ENCODE data around the gene NDST4. TPM values are rescaled to one million over a fixed set of nuclear protein-coding genes. Genes with fewer than 3 reads are reported as not detected.

The NDST4 gene
- total RNA-seq, 1 donor from 2014 or later: 5.6 TPM

- Mint-ChIP-seq H3K9me3 (ENCODE audit: unreplicated experiment) (no peaks in the 10 kb centered on the region), H3K36me3 (ENCODE audit: unreplicated experiment) (no peaks in the 10 kb centered on the region), H3K27me3 (ENCODE audit: unreplicated experiment) (peaks cover 2% of the 10 kb centered on the region), H3K4me3 (ENCODE audit: unreplicated experiment) (no peak overlapping the region), H3K27ac (ENCODE audit: unreplicated experiment) (no peak overlapping the region), H3K4me1 (ENCODE audit: low read depth, unreplicated experiment) (no peaks in the 10 kb centered on the region)
- DNase-seq: no peak
- TF ChIP-seq, protein P1, sequence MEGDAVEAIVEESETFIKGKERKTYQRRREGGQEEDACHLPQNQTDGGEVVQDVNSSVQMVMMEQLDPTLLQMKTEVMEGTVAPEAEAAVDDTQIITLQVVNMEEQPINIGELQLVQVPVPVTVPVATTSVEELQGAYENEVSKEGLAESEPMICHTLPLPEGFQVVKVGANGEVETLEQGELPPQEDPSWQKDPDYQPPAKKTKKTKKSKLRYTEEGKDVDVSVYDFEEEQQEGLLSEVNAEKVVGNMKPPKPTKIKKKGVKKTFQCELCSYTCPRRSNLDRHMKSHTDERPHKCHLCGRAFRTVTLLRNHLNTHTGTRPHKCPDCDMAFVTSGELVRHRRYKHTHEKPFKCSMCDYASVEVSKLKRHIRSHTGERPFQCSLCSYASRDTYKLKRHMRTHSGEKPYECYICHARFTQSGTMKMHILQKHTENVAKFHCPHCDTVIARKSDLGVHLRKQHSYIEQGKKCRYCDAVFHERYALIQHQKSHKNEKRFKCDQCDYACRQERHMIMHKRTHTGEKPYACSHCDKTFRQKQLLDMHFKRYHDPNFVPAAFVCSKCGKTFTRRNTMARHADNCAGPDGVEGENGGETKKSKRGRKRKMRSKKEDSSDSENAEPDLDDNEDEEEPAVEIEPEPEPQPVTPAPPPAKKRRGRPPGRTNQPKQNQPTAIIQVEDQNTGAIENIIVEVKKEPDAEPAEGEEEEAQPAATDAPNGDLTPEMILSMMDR (IDR thresholded peaks at IDR 0.05; ENCODE audit: partially characterized antibody, unreplicated experiment): no peak
Measured at GRCh38 chr4:115076691-115077090, 36.7 kb downstream of the NDST4 start.

DNA sequence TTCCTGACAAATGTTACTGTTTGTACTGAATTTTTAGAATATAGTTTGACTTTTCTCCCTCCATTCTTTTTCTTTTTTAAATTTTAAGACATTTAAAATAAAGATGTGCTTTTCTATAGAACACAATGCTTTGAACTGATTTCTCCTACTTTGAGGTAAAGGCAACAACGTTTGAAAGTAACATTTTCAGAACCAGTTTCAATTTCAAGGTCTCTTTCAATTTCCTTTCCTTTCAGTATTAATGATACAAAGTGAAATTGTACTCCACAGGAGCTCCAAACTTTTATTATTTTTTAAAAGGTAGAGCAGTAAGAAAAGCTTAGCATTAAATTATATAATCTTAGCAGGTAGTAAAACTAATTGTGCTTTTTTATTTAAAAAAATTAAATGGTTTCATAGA lies 54.9 kb downstream of the NDST4 start:
- no peaks in the 10 kb centered on the region for H3K9me3 Mint-ChIP-seq (ENCODE audit: unreplicated experiment)
- H3K36me3 Mint-ChIP-seq (ENCODE audit: unreplicated experiment): no peaks in the 10 kb centered on the region
- no peaks in the 10 kb centered on the region for H3K27me3 Mint-ChIP-seq (ENCODE audit: unreplicated experiment)
- H3K4me3 Mint-ChIP-seq (ENCODE audit: unreplicated experiment): no peak overlapping the region
- TF ChIP-seq, protein P1 (IDR thresholded peaks at IDR 0.05; ENCODE audit: partially characterized antibody, unreplicated experiment): no peak
- no peaks in the 10 kb centered on the region for H3K4me1 Mint-ChIP-seq (ENCODE audit: low read depth, unreplicated experiment)
- no peak overlapping the region for H3K27ac Mint-ChIP-seq (ENCODE audit: unreplicated experiment)
- no peak for DNase-seq

DNA sequence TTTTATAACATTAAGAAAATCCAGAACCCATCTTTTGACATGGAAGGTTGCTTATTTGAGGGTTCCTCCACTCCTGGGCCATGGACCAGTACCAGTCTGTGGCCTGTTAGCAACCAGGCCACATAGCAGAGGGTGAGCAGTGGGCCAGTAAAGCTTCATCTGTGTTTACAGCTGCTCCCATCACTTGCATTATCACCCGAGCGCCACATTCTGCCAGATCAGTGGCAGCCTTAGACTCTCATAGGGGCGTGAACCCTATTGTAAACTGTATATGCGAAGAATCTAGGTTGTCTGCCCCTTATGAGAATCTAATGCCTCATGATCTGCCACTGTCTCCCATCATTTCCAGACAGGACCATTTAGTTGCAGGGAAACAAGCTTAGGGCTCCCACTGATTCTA lies 58.6 kb downstream of the NDST4 start:
- Mint-ChIP-seq H3K27ac (ENCODE audit: unreplicated experiment) (no peak overlapping the region), H3K4me3 (ENCODE audit: unreplicated experiment) (no peak overlapping the region), H3K27me3 (ENCODE audit: unreplicated experiment) (no peaks in the 10 kb centered on the region), H3K9me3 (ENCODE audit: unreplicated experiment) (no peaks in the 10 kb centered on the region), H3K4me1 (ENCODE audit: low read depth, unreplicated experiment) (no peaks in the 10 kb centered on the region), H3K36me3 (ENCODE audit: unreplicated experiment) (no peaks in the 10 kb centered on the region)
- TF ChIP-seq, protein P1 (IDR thresholded peaks at IDR 0.05; ENCODE audit: partially characterized antibody, unreplicated experiment): no peak
- no peak for DNase-seq

DNA sequence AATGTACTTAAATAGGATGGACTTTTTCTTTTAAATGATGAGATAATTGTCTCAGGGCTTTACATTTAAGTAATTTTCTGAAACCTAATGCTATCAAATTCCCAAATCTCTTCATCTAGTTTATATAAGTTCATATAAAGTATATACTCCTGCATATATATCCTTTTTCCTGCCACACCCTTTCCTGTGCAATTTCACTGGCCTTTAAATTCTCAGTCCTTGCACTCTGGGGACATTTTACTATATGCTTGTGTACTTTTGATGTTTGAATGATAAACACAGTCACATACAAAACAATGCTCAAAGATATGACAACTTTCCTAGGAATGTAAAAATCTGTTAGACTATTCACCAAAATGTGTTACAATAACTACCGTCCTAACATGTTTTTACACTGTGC lies 60.1 kb downstream of the NDST4 start:
- Mint-ChIP-seq H3K9me3 (ENCODE audit: unreplicated experiment) (no peaks in the 10 kb centered on the region), H3K27me3 (ENCODE audit: unreplicated experiment) (no peaks in the 10 kb centered on the region), H3K27ac (ENCODE audit: unreplicated experiment) (no peak overlapping the region), H3K36me3 (ENCODE audit: unreplicated experiment) (no peaks in the 10 kb centered on the region), H3K4me3 (ENCODE audit: unreplicated experiment) (no peak overlapping the region), H3K4me1 (ENCODE audit: low read depth, unreplicated experiment) (no peaks in the 10 kb centered on the region)
- TF ChIP-seq, protein P1 (IDR thresholded peaks at IDR 0.05; ENCODE audit: partially characterized antibody, unreplicated experiment): no peak
- no peak for DNase-seq

- TF ChIP-seq, protein P1 (IDR thresholded peaks at IDR 0.05; ENCODE audit: partially characterized antibody, unreplicated experiment): peak; percentile 78
- no peak overlapping the region for H3K4me3 Mint-ChIP-seq (ENCODE audit: unreplicated experiment)
- H3K27me3 Mint-ChIP-seq (ENCODE audit: unreplicated experiment): no peaks in the 10 kb centered on the region
- no peaks in the 10 kb centered on the region for H3K4me1 Mint-ChIP-seq (ENCODE audit: low read depth, unreplicated experiment)
- no peaks in the 10 kb centered on the region for H3K9me3 Mint-ChIP-seq (ENCODE audit: unreplicated experiment)
- no peaks in the 10 kb centered on the region for H3K36me3 Mint-ChIP-seq (ENCODE audit: unreplicated experiment)
- H3K27ac Mint-ChIP-seq (ENCODE audit: unreplicated experiment): no peak overlapping the region
- no peak for DNase-seq
Measured at GRCh38 chr4:115042496-115042895, 70.9 kb downstream of the NDST4 start.

All from glutamatergic neuron (in vitro differentiated cells).